ENCODE data around the gene ZNF385B.

The ZNF385B gene

GRCh38 chr2:179574061-179574519, 287.3 kb downstream of the ZNF385B start:
- DNase-seq = no peak

- DNase-seq = no peak
These were observed 288.9 kb downstream of the ZNF385B start for GRCh38 chr2:179572544-179572943.

- no peak for DNase-seq
These were observed 289.7 kb downstream of the ZNF385B start for GRCh38 chr2:179571721-179572120.

GRCh38 chr2:179571252-179571651, 290.2 kb downstream of the ZNF385B start:
- DNase-seq = no peak

GRCh38 chr2:179569831-179570233, 291.6 kb downstream of the ZNF385B start:
- DNase-seq = no peak

GRCh38 chr2:179565807-179566206, 295.6 kb downstream of the ZNF385B start:
- no peak for DNase-seq

GRCh38 chr2:179562330-179562885, 299.0 kb downstream of the ZNF385B start:
- DNase-seq = no peak

- DNase-seq = no peak
These were observed 299.7 kb downstream of the ZNF385B start for GRCh38 chr2:179561702-179562101.

- no peak for DNase-seq
These were observed 301.1 kb downstream of the ZNF385B start for GRCh38 chr2:179560257-179560735.

GRCh38 chr2:179559108-179559806, 302.2 kb downstream of the ZNF385B start:
- DNase-seq = no peak

- DNase-seq = no peak
These were observed 303.1 kb downstream of the ZNF385B start for GRCh38 chr2:179558010-179558934.

GRCh38 chr2:179556425-179556824, 305.0 kb downstream of the ZNF385B start:
- DNase-seq = no peak

- DNase-seq = no peak
These were observed 305.6 kb downstream of the ZNF385B start for GRCh38 chr2:179555691-179556283.

- DNase-seq = no peak
These were observed 306.6 kb downstream of the ZNF385B start for GRCh38 chr2:179554639-179555386.

- no peak for DNase-seq
These were observed 308.0 kb downstream of the ZNF385B start for GRCh38 chr2:179553382-179553781.

GRCh38 chr2:179551539-179552045, 309.8 kb downstream of the ZNF385B start:
- DNase-seq = no peak

- no peak for DNase-seq
These were observed 310.6 kb downstream of the ZNF385B start for GRCh38 chr2:179550849-179551248.

GRCh38 chr2:179550214-179550613, 311.2 kb downstream of the ZNF385B start:
- DNase-seq = no peak

GRCh38 chr2:179546656-179547055, 314.8 kb downstream of the ZNF385B start:
- DNase-seq = no peak

- DNase-seq = no peak
These were observed 316.4 kb downstream of the ZNF385B start for GRCh38 chr2:179545024-179545423.

- DNase-seq = no peak
These were observed 318.0 kb downstream of the ZNF385B start for GRCh38 chr2:179543361-179543901.

- no peak for DNase-seq
These were observed 319.8 kb downstream of the ZNF385B start for GRCh38 chr2:179541586-179541985.

Data from activated CD8-positive, alpha-beta memory T cell treated with anti-CD3 and anti-CD28 coated beads, Interleukin-2, amount 50 U/mL, for 48 hours (primary cell).